Measurements from ENCODE around the gene PLCD1.

GRCh38 chr3:38043486-38043885 is 14.0 kb upstream of the PLCD1 start:
- TF ChIP-seq CTCF (conservative IDR thresholded peaks at IDR 0.05; ENCODE audit: low read length): no peak
- no peak for TF ChIP-seq EZH2phosphoT487 (IDR thresholded peaks at IDR 0.05; ENCODE audit: borderline replicate concordance)
